Neural cell (in vitro differentiated cells): ENCODE measurements around the gene LELP1.

Source experiments
- EZH2 ChIP-seq: fragments of 200-600, 300-800 bp; shearing (Covaris generic), sonication (generic); IDR thresholded peaks from 2 replicates; pipeline ENCODE4 v1.6.1; 2014; ENCODE audit warnings: antibody characterized with exemption, low read length, borderline replicate concordance, mild to moderate bottlenecking; ENCODE audit not compliant: insufficient read depth, poor library complexity, severe bottlenecking
- POLR2AphosphoS5 ChIP-seq: IDR thresholded peaks from 2 replicates; pipeline ENCODE4 v1.6.1; 2012
- TF ChIP-seq, protein P1 (sequence below): fragments of 450-650 bp; IDR thresholded peaks from 2 replicates; pipeline ENCODE4 v1.5.1; 2014; ENCODE audit warnings: antibody characterized with exemption, mild to moderate bottlenecking, moderate library complexity; ENCODE audit not compliant: poor library complexity, severe bottlenecking

DNA sequence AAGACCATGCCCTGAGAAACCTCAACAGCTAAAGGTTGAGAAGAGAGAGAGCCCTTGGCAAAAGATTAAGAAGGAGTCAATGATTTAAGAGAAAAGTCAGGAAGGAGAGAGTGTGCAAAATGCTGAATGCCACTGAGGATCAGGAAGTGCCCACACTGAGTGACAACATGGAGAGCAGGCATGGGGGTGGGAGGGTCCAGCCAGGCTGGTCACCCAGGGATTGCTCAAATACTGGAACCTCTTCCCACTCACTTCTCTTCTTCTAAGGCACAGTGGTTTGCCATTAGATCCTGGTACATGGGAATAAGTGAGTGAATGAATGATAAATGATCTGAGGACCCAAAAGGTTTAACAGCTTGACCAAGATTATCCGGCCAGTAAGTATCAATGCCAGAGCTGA is 25.3 kb downstream of the LELP1 start:
- TF ChIP-seq POLR2AphosphoS5, result no peak
- TF ChIP-seq EZH2, result no peak
- TF ChIP-seq, protein P1, sequence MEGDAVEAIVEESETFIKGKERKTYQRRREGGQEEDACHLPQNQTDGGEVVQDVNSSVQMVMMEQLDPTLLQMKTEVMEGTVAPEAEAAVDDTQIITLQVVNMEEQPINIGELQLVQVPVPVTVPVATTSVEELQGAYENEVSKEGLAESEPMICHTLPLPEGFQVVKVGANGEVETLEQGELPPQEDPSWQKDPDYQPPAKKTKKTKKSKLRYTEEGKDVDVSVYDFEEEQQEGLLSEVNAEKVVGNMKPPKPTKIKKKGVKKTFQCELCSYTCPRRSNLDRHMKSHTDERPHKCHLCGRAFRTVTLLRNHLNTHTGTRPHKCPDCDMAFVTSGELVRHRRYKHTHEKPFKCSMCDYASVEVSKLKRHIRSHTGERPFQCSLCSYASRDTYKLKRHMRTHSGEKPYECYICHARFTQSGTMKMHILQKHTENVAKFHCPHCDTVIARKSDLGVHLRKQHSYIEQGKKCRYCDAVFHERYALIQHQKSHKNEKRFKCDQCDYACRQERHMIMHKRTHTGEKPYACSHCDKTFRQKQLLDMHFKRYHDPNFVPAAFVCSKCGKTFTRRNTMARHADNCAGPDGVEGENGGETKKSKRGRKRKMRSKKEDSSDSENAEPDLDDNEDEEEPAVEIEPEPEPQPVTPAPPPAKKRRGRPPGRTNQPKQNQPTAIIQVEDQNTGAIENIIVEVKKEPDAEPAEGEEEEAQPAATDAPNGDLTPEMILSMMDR, result no peak
